ENCODE results near the gene MOAP1.
A peak's percentile ranks its signal among the peaks of the same experiment; 100 is the strongest.

Gene MOAP1

DNA sequence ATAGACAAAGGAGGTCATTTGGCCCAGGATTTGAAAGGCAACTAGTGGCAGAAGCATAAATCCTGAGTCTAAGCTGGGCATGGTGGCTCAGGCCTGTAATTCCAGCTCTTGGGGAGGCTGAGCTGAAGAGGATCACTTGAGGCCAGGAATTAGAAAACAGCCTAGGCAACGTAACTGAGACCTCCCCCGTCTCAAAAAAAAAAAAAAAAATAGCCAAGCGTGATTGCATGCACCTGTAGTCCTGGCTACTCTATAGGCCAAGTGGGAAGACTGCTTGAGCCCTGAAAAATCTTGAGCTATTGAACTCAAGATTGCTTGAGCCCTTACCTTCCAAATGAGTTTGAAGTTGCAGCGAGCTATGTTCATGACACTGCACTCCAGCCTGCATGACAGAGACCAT is 14.3 kb upstream of the MOAP1 start:
- Histone ChIP-seq H3K4me2 (ENCODE audit: low read length, poor library complexity, severe bottlenecking) (no peak overlapping the region), H3K36me3 (ENCODE audit: control insufficient read depth in 1 of 2, insufficient read depth in 2 of 2, low read depth in 1 of 2, low read length in 2 of 2) (no peaks in the 10 kb centered on the region), H3K79me1 (replicated peaks; ENCODE audit: low read length, poor library complexity, severe bottlenecking) (peaks cover 16% of the 10 kb centered on the region), H3K27me3 (ENCODE audit: control insufficient read depth in 1 of 2, insufficient read depth in 1 of 2, low read length in 2 of 2) (no peaks in the 10 kb centered on the region), H4K91ac (ENCODE audit: low read length) (no peak overlapping the region), H4K8ac (ENCODE audit: low read length) (no peak overlapping the region), H2BK120ac (ENCODE audit: low read depth, low read length) (no peak overlapping the region), H3K4me1 (ENCODE audit: control insufficient read depth, insufficient read depth, low read depth, low read length) (no peaks in the 10 kb centered on the region), H3K4me3 (ENCODE audit: insufficient read depth in 1 of 2, low read depth in 1 of 2, low read length in 2 of 2) (no peak overlapping the region), H2AFZ (ENCODE audit: low read depth, low read length) (no peak overlapping the region), H3K18ac (ENCODE audit: low read depth in 1 of 2, low read length in 2 of 2) (no peak overlapping the region), H3K9ac (ENCODE audit: low read length) (no peak overlapping the region), H2BK5ac (ENCODE audit: low read depth, low read length, poor library complexity, severe bottlenecking) (no peak overlapping the region), H3K27ac (ENCODE audit: low read length, poor library complexity, severe bottlenecking) (no peak overlapping the region), H3K4ac (ENCODE audit: low read depth in 1 of 2, low read length in 2 of 2) (no peak overlapping the region), H3K23ac (ENCODE audit: low read length in 2 of 2) (no peak overlapping the region), H2BK15ac (ENCODE audit: low read depth, poor library complexity, severe bottlenecking) (no peak overlapping the region), H3K9me3 (ENCODE audit: control insufficient read depth, low read length) (no peaks in the 10 kb centered on the region), H3K14ac (ENCODE audit: low read length in 2 of 2) (no peak overlapping the region), H2AK5ac (ENCODE audit: low read length, severe bottlenecking) (no peak overlapping the region), H2BK12ac (ENCODE audit: low read length in 2 of 2) (no peak overlapping the region)
- 96% methylated on average over 4 of the region's 4 CpGs for WGBS
- no peak for DNase-seq

DNA sequence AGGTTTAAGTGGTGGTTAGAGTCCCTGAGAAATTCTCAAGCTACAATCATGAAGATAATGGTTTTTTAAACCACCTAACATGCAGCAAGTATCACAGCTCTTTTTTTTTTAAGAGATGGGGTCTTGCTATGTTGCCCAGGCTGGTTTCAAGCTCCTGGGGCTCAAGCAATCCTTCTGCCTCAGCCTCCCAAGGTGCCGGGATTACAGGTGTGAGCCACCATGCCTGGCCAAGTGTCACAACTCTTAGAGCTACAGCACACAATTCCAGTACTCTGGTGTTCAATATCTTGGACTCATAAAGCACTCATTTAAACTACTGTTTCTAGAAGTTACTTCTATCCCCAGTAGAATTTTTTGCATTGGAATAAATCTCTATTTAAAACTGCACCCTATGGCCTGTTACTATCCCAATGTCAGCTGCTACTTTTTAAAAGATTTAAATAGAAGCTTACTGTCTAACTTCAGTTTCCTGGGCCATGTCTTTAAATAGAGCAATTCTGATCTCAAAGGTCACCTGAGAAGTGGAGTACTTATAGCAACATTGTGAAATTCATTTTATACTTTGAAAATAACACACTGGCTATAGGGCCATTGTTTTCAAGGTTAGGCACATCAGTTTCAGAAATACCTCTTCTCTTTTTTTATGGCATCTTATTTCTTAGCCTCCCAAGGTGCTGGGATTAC is 10.8 kb upstream of the MOAP1 start:
- H3K4me1 ChIP-seq (ENCODE audit: control insufficient read depth, insufficient read depth, low read depth, low read length): no peaks in the 10 kb centered on the region
- H3K27me3 ChIP-seq (ENCODE audit: control insufficient read depth in 1 of 2, insufficient read depth in 1 of 2, low read length in 2 of 2): no peaks in the 10 kb centered on the region
- H3K9me3 ChIP-seq (ENCODE audit: control insufficient read depth, low read length): no peaks in the 10 kb centered on the region
- H2BK5ac ChIP-seq (ENCODE audit: low read depth, low read length, poor library complexity, severe bottlenecking): no peak overlapping the region
- H3K4me3 ChIP-seq (ENCODE audit: insufficient read depth in 1 of 2, low read depth in 1 of 2, low read length in 2 of 2): no peak overlapping the region
- no peak overlapping the region for H4K8ac ChIP-seq (ENCODE audit: low read length)
- no peak overlapping the region for H3K4ac ChIP-seq (ENCODE audit: low read depth in 1 of 2, low read length in 2 of 2)
- H3K18ac ChIP-seq (ENCODE audit: low read depth in 1 of 2, low read length in 2 of 2): no peak overlapping the region
- no peak overlapping the region for H3K23ac ChIP-seq (ENCODE audit: low read length in 2 of 2)
- WGBS: 93% methylated on average over 1 of the region's 1 CpG
- no peak overlapping the region for H2AK5ac ChIP-seq (ENCODE audit: low read length, severe bottlenecking)
- H2AFZ ChIP-seq (ENCODE audit: low read depth, low read length): no peak overlapping the region
- no peak overlapping the region for H3K4me2 ChIP-seq (ENCODE audit: low read length, poor library complexity, severe bottlenecking)
- peaks cover 16% of the 10 kb centered on the region for H3K79me1 ChIP-seq (replicated peaks; ENCODE audit: low read length, poor library complexity, severe bottlenecking)
- no peak overlapping the region for H2BK12ac ChIP-seq (ENCODE audit: low read length in 2 of 2)
- H3K9ac ChIP-seq (ENCODE audit: low read length): no peak overlapping the region
- no peaks in the 10 kb centered on the region for H3K36me3 ChIP-seq (ENCODE audit: control insufficient read depth in 1 of 2, insufficient read depth in 2 of 2, low read depth in 1 of 2, low read length in 2 of 2)
- no peak overlapping the region for H2BK120ac ChIP-seq (ENCODE audit: low read depth, low read length)
- no peak overlapping the region for H4K91ac ChIP-seq (ENCODE audit: low read length)
- no peak overlapping the region for H3K27ac ChIP-seq (ENCODE audit: low read length, poor library complexity, severe bottlenecking)
- DNase-seq: no peak
- H3K14ac ChIP-seq (ENCODE audit: low read length in 2 of 2): no peak overlapping the region
- no peak overlapping the region for H2BK15ac ChIP-seq (ENCODE audit: low read depth, poor library complexity, severe bottlenecking)

DNA sequence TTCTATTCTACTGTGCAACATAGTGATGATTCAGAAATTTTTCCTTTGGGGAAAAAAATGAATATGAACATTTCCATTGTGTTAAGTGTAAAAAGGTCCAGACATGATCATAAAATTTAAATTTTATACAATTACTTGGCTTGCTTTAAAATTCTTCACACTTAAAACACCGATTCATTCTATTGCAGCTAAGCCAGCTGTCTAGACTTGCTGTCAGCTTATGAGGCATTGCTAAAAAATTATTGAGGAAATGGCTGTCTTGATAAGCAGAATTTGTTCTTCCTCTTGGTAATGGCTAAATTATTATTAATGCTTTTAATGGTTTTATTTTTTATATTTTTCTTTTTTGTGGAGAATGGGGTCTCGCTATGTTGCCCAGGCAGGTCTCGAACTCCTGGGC is 2.3 kb upstream of the MOAP1 start:
- no peaks in the 10 kb centered on the region for H3K9me3 ChIP-seq (ENCODE audit: control insufficient read depth, low read length)
- H2BK5ac ChIP-seq (ENCODE audit: low read depth, low read length, poor library complexity, severe bottlenecking): no peak overlapping the region

DNA sequence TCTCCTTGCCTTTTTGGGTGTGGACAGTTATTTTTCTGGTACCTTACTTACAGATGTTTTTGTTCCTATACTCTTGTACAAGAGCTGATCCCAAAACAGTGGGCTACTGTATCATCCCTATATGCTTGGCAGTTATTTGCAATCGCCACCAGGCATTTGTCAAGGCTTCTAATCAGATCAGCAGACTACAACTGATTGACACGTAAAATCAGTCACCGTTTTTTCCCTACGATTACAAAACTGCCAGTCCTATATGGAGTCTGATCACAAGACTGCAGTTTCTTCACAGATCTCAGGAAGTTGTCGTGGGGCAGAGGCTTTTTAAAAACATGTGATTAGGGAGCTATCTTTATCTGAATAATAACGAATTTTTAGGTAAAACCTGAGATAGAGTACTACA is 1.8 kb upstream of the MOAP1 start:
- Histone ChIP-seq H2BK12ac (ENCODE audit: low read length in 2 of 2) (no peak overlapping the region), H4K91ac (ENCODE audit: low read length) (no peak overlapping the region), H3K23ac (ENCODE audit: low read length in 2 of 2) (no peak overlapping the region), H3K4me3 (ENCODE audit: insufficient read depth in 1 of 2, low read depth in 1 of 2, low read length in 2 of 2) (no peak overlapping the region), H2BK15ac (ENCODE audit: low read depth, poor library complexity, severe bottlenecking) (no peak overlapping the region), H3K9ac (ENCODE audit: low read length) (peak overlapping the region; percentile 29), H3K79me1 (replicated peaks; ENCODE audit: low read length, poor library complexity, severe bottlenecking) (peaks cover 23% of the 10 kb centered on the region), H2AFZ (ENCODE audit: low read depth, low read length) (no peak overlapping the region), H3K4me2 (ENCODE audit: low read length, poor library complexity, severe bottlenecking) (no peak overlapping the region), H3K4me1 (ENCODE audit: control insufficient read depth, insufficient read depth, low read depth, low read length) (peaks cover 6% of the 10 kb centered on the region), H3K27me3 (ENCODE audit: control insufficient read depth in 1 of 2, insufficient read depth in 1 of 2, low read length in 2 of 2) (no peaks in the 10 kb centered on the region), H3K18ac (ENCODE audit: low read depth in 1 of 2, low read length in 2 of 2) (no peak overlapping the region), H3K4ac (ENCODE audit: low read depth in 1 of 2, low read length in 2 of 2) (no peak overlapping the region), H3K27ac (ENCODE audit: low read length, poor library complexity, severe bottlenecking) (no peak overlapping the region), H2BK120ac (ENCODE audit: low read depth, low read length) (no peak overlapping the region), H3K36me3 (ENCODE audit: control insufficient read depth in 1 of 2, insufficient read depth in 2 of 2, low read depth in 1 of 2, low read length in 2 of 2) (peaks cover 11 to 42% of the 10 kb centered on the region in 2 experiments), H4K8ac (ENCODE audit: low read length) (no peak overlapping the region), H2BK5ac (ENCODE audit: low read depth, low read length, poor library complexity, severe bottlenecking) (no peak overlapping the region), H3K9me3 (ENCODE audit: control insufficient read depth, low read length) (no peaks in the 10 kb centered on the region), H3K14ac (ENCODE audit: low read length in 2 of 2) (no peak overlapping the region), H2AK5ac (ENCODE audit: low read length, severe bottlenecking) (no peak overlapping the region)
- peak; percentile 10 for DNase-seq
- 98% methylated on average over 6 of the region's 6 CpGs for WGBS

More for the DNA sequence above, 2.3 kb upstream of the MOAP1 start:
- Histone ChIP-seq H3K27me3 (ENCODE audit: control insufficient read depth in 1 of 2, insufficient read depth in 1 of 2, low read length in 2 of 2) (no peaks in the 10 kb centered on the region), H3K79me1 (replicated peaks; ENCODE audit: low read length, poor library complexity, severe bottlenecking) (peaks cover 23% of the 10 kb centered on the region), H4K8ac (ENCODE audit: low read length) (no peak overlapping the region), H3K4me2 (ENCODE audit: low read length, poor library complexity, severe bottlenecking) (no peak overlapping the region), H3K23ac (ENCODE audit: low read length in 2 of 2) (no peak overlapping the region), H3K4ac (ENCODE audit: low read depth in 1 of 2, low read length in 2 of 2) (no peak overlapping the region), H3K14ac (ENCODE audit: low read length in 2 of 2) (no peak overlapping the region), H2BK12ac (ENCODE audit: low read length in 2 of 2) (no peak overlapping the region), H2AFZ (ENCODE audit: low read depth, low read length) (no peak overlapping the region), H3K36me3 (ENCODE audit: control insufficient read depth in 1 of 2, insufficient read depth in 2 of 2, low read depth in 1 of 2, low read length in 2 of 2) (peaks cover 8 to 37% of the 10 kb centered on the region in 2 experiments), H4K91ac (ENCODE audit: low read length) (no peak overlapping the region), H2AK5ac (ENCODE audit: low read length, severe bottlenecking) (no peak overlapping the region), H3K4me3 (ENCODE audit: insufficient read depth in 1 of 2, low read depth in 1 of 2, low read length in 2 of 2) (no peak overlapping the region), H3K18ac (ENCODE audit: low read depth in 1 of 2, low read length in 2 of 2) (no peak overlapping the region), H2BK15ac (ENCODE audit: low read depth, poor library complexity, severe bottlenecking) (no peak overlapping the region), H2BK120ac (ENCODE audit: low read depth, low read length) (no peak overlapping the region), H3K4me1 (ENCODE audit: control insufficient read depth, insufficient read depth, low read depth, low read length) (peaks cover 6% of the 10 kb centered on the region), H3K9ac (ENCODE audit: low read length) (peak overlapping the region; percentile 29), H3K27ac (ENCODE audit: low read length, poor library complexity, severe bottlenecking) (no peak overlapping the region)
- DNase-seq: no peak
- 100% methylated on average over 1 of the region's 3 CpGs for WGBS
